ENCODE results near the gene HES5.
"Not testable (repeated sequence)": the region's sequence is repeated elsewhere in the genome, so short reads cannot be mapped to it uniquely, and the experiment has no call there.

Gene HES5

GRCh38 chr1:2555634-2556276 lies 25.7 kb upstream of the HES5 start:
- TF ChIP-seq CTCF (conservative IDR thresholded peaks at IDR 0.05; ENCODE audit: low read depth, low read length), result no peak
- Histone ChIP-seq H3K79me2 (ENCODE audit: insufficient read depth, low read depth) (no peaks in the 10 kb centered on the region), H3K4me1 (ENCODE audit: low read depth, poor library complexity, severe bottlenecking) (peaks cover 10% of the 10 kb centered on the region), H3K27me3 (ENCODE audit: insufficient read depth, low read depth) (no peaks in the 10 kb centered on the region), H3K4me2 (peak overlapping the region; percentile 83), H2AFZ (ENCODE audit: low read depth) (peak overlapping the region; percentile 88), H3K9ac (peak overlapping the region; percentile 92), H3K4me3 (IDR thresholded peaks at IDR 0.05; ENCODE audit: insufficient read depth, low read depth, low read length) (peak overlapping the region; percentile 89), H3K27ac (peak overlapping the region; percentile 80), H4K20me1 (ENCODE audit: insufficient read depth) (no peaks in the 10 kb centered on the region), H3K36me3 (ENCODE audit: insufficient read depth) (no peaks in the 10 kb centered on the region)

GRCh38 chr1:2554621-2555387 lies 24.7 kb upstream of the HES5 start:
- no peak overlapping the region for H3K27ac ChIP-seq
- H3K9ac ChIP-seq, result no peak overlapping the region
- H3K4me2 ChIP-seq, result peak overlapping the region; percentile 83
- no peaks in the 10 kb centered on the region for H3K79me2 ChIP-seq (ENCODE audit: insufficient read depth, low read depth)
- no peak overlapping the region for H3K4me3 ChIP-seq (IDR thresholded peaks at IDR 0.05; ENCODE audit: insufficient read depth, low read depth, low read length)
- H3K4me1 ChIP-seq (ENCODE audit: low read depth, poor library complexity, severe bottlenecking), result peaks cover 11% of the 10 kb centered on the region
- H3K36me3 ChIP-seq (ENCODE audit: insufficient read depth), result no peaks in the 10 kb centered on the region
- no peaks in the 10 kb centered on the region for H3K27me3 ChIP-seq (ENCODE audit: insufficient read depth, low read depth)
- H4K20me1 ChIP-seq (ENCODE audit: insufficient read depth), result no peaks in the 10 kb centered on the region
- peak; percentile 32; the same call in 1 of the 2 replicates for TF ChIP-seq CTCF (conservative IDR thresholded peaks at IDR 0.05; ENCODE audit: low read depth, low read length)
- no peak overlapping the region for H2AFZ ChIP-seq (ENCODE audit: low read depth)

- H3K4me1 ChIP-seq (ENCODE audit: low read depth, poor library complexity, severe bottlenecking), result peaks cover 19% of the 10 kb centered on the region
These were observed 24.0 kb upstream of the HES5 start for GRCh38 chr1:2553871-2554620.

GRCh38 chr1:2553076-2553475 lies 23.0 kb upstream of the HES5 start:
- not testable (repeated sequence) for H3K4me3 ChIP-seq (IDR thresholded peaks at IDR 0.05; ENCODE audit: insufficient read depth, low read depth, low read length); H3K27ac ChIP-seq; H3K27me3 ChIP-seq (ENCODE audit: insufficient read depth, low read depth); H4K20me1 ChIP-seq (ENCODE audit: insufficient read depth); H2AFZ ChIP-seq (ENCODE audit: low read depth); H3K9ac ChIP-seq; H3K79me2 ChIP-seq (ENCODE audit: insufficient read depth, low read depth); H3K4me2 ChIP-seq; H3K36me3 ChIP-seq (ENCODE audit: insufficient read depth)
- peaks cover 25% of the 10 kb centered on the region for H3K4me1 ChIP-seq (ENCODE audit: low read depth, poor library complexity, severe bottlenecking)

More at GRCh38 chr1:2553871-2554620, 24.0 kb upstream of the HES5 start:
- no peak overlapping the region for H3K4me2 ChIP-seq
- H3K27ac ChIP-seq, result no peak overlapping the region
- no peak overlapping the region for H3K9ac ChIP-seq
- no peak for TF ChIP-seq CTCF (conservative IDR thresholded peaks at IDR 0.05; ENCODE audit: low read depth, low read length)
- H2AFZ ChIP-seq (ENCODE audit: low read depth), result no peak overlapping the region
- no peaks in the 10 kb centered on the region for H3K27me3 ChIP-seq (ENCODE audit: insufficient read depth, low read depth)
- no peak overlapping the region for H3K4me3 ChIP-seq (IDR thresholded peaks at IDR 0.05; ENCODE audit: insufficient read depth, low read depth, low read length)
- no peaks in the 10 kb centered on the region for H4K20me1 ChIP-seq (ENCODE audit: insufficient read depth)
- H3K36me3 ChIP-seq (ENCODE audit: insufficient read depth), result no peaks in the 10 kb centered on the region
- no peaks in the 10 kb centered on the region for H3K79me2 ChIP-seq (ENCODE audit: insufficient read depth, low read depth)

Measured in KMS-11 (cell line).